Neutrophil (primary cell): ENCODE results near the gene FAT2.

ENCODE experiments used
- H3K27ac ChIP-seq: fragments of 200-600 bp; sonication (generic); 2 replicates; pipeline ENCODE4 v1.5.1; 2016; ENCODE audit warnings: mild to moderate bottlenecking, moderate library complexity
- H3K27me3 ChIP-seq: fragments of 200-600 bp; sonication (generic); 2 replicates; pipeline ENCODE4 v1.6.0; 2016; ENCODE audit warnings: mild to moderate bottlenecking
- H3K36me3 ChIP-seq: fragments of 200-600 bp; sonication (generic); 2 replicates; pipeline ENCODE4 v1.5.1; 2017
- H3K4me1 ChIP-seq, 2 experiments: fragments of 200-600 bp in 1 of 2; sonication (generic) in 1 of 2; 1 replicate in 1 of 2; 2 replicates in 1 of 2; pipeline versions ENCODE4 v1.5.1 to v1.6.1; 2013 to 2016; ENCODE audit warnings: low read depth in 1 of 2, low read length in 1 of 2, mild to moderate bottlenecking in 1 of 2, moderate library complexity in 1 of 2; ENCODE audit not compliant: control insufficient read depth in 1 of 2, insufficient read depth in 1 of 2
- H3K4me3 ChIP-seq, 2 experiments: fragments of 200-600 bp in 1 of 2; sonication (generic) in 1 of 2; 1 replicate in 1 of 2; 2 replicates in 1 of 2; pipeline ENCODE4 v1.5.1; 2013 to 2016; ENCODE audit warnings: low read depth in 1 of 2, low read length in 1 of 2, mild to moderate bottlenecking in 1 of 2, moderate library complexity in 1 of 2
- H3K9me3 ChIP-seq: fragments of 200-600 bp; sonication (generic); 2 replicates; pipeline ENCODE4 v1.5.1; 2016
- TF ChIP-seq, protein P1 (sequence below): fragments of 200-600 bp; sonication (generic); IDR thresholded peaks from 2 replicates; pipeline ENCODE4 v1.5.1; 2016; ENCODE audit warnings: antibody characterized with exemption

Gene FAT2

DNA sequence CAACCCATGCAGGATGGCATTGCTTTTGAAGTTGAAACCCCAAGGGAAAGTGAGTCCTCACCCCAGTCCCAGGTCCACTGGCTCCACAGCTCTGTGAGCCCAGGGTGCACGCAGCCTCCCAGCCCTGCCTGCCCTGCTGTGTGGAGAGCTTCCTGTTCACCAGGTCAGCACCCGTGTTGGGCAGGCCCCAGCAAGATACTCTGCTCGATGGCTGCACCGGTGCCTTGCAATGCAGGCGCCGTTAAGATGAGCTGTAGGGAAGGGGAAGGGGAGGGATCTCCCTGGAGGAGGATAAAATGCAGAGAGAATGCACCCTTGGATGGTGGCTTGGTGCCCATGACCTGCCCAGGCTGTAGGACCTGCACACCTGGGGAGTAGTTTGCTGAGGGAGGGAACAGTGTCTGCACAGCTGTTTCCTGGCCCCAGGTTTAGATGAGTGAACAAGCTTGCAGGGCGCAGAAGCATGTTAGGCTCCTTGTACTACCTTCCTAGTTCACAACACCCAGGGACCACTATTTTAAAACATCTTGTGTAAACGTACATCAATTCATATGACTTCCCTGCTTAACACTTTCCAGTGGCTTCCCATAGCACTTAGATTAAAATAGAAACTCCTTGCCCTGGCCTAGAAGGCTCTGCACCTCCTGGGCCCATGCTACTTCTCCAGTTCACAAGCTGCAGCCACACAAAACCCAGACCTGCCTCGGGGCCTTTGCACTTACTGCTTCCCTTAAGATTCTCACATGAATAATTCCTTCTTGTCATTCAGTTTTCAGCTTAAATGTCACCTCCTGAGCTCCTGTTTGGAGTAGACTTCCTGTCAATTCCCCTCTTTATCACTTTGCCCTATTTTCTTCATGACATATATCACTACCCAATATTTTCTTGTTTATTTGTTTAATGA, 19.6 kb downstream of the FAT2 start:
- Histone ChIP-seq H3K36me3 (no peaks in the 10 kb centered on the region), H3K27me3 (no peaks in the 10 kb centered on the region), H3K4me1 (peaks cover 5 to 6% of the 10 kb centered on the region in 2 experiments), H3K9me3 (no peaks in the 10 kb centered on the region), H3K4me3 (no peak overlapping the region), H3K27ac (no peak overlapping the region)
- TF ChIP-seq, protein P1, sequence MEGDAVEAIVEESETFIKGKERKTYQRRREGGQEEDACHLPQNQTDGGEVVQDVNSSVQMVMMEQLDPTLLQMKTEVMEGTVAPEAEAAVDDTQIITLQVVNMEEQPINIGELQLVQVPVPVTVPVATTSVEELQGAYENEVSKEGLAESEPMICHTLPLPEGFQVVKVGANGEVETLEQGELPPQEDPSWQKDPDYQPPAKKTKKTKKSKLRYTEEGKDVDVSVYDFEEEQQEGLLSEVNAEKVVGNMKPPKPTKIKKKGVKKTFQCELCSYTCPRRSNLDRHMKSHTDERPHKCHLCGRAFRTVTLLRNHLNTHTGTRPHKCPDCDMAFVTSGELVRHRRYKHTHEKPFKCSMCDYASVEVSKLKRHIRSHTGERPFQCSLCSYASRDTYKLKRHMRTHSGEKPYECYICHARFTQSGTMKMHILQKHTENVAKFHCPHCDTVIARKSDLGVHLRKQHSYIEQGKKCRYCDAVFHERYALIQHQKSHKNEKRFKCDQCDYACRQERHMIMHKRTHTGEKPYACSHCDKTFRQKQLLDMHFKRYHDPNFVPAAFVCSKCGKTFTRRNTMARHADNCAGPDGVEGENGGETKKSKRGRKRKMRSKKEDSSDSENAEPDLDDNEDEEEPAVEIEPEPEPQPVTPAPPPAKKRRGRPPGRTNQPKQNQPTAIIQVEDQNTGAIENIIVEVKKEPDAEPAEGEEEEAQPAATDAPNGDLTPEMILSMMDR, result no peak

- no peak overlapping the region for H3K4me3 ChIP-seq
These were observed 20.4 kb downstream of the FAT2 start for GRCh38 chr5:151570512-151571269.

GRCh38 chr5:151570058-151570457, 21.1 kb downstream of the FAT2 start:
- H3K27me3 ChIP-seq, result no peaks in the 10 kb centered on the region
- H3K4me1 ChIP-seq, result no peaks in the 10 kb centered on the region
- TF ChIP-seq, protein P1, result no peak
- no peak overlapping the region for H3K27ac ChIP-seq
- H3K36me3 ChIP-seq, result no peaks in the 10 kb centered on the region
- no peaks in the 10 kb centered on the region for H3K9me3 ChIP-seq
- H3K4me3 ChIP-seq, result no peak overlapping the region

More at GRCh38 chr5:151570512-151571269, 20.4 kb downstream of the FAT2 start:
- H3K27me3 ChIP-seq, result no peaks in the 10 kb centered on the region
- TF ChIP-seq, protein P1, result no peak
- H3K9me3 ChIP-seq, result no peaks in the 10 kb centered on the region
- no peaks in the 10 kb centered on the region for H3K4me1 ChIP-seq
- no peaks in the 10 kb centered on the region for H3K36me3 ChIP-seq
- no peak overlapping the region for H3K27ac ChIP-seq

GRCh38 chr5:151569132-151570046, 21.7 kb downstream of the FAT2 start:
- Histone ChIP-seq H3K27ac (no peak overlapping the region), H3K4me3 (no peak overlapping the region), H3K36me3 (no peaks in the 10 kb centered on the region), H3K4me1 (no peaks in the 10 kb centered on the region), H3K9me3 (no peaks in the 10 kb centered on the region), H3K27me3 (no peaks in the 10 kb centered on the region)
- TF ChIP-seq, protein P1, result no peak

GRCh38 chr5:151568036-151568435, 23.1 kb downstream of the FAT2 start:
- no peaks in the 10 kb centered on the region for H3K36me3 ChIP-seq
- H3K4me1 ChIP-seq, result no peaks in the 10 kb centered on the region
- H3K4me3 ChIP-seq, result no peak overlapping the region
- no peak overlapping the region for H3K27ac ChIP-seq
- TF ChIP-seq, protein P1, result no peak
- H3K27me3 ChIP-seq, result no peaks in the 10 kb centered on the region
- H3K9me3 ChIP-seq, result no peaks in the 10 kb centered on the region
